CD14-positive monocyte (primary cell): ENCODE measurements around the gene FLT1. TPM values are rescaled to one million over a fixed set of nuclear protein-coding genes. Genes with fewer than 3 reads are reported as not detected.

Experiments
- DNase-seq, 3 donors: peaks; one replicate each; pipeline ENCODE4 v3.0.0-alpha.2; 2011 to 2022
- H2AFZ ChIP-seq: 2 replicates; pipeline ENCODE4 v1.6.0; 2012; ENCODE audit warnings: mild to moderate bottlenecking, low read depth, low read length, inconsistent platforms; ENCODE audit not compliant: insufficient read depth, poor library complexity, severe bottlenecking
- H3K27ac ChIP-seq, 2 donors: 1 replicate in 1 of 2; 2 replicates in 1 of 2; pipeline ENCODE4 v1.5.1; 2012 to 2013; ENCODE audit warnings: low read length in 2 of 2, control low read depth in 1 of 2, inconsistent platforms in 1 of 2, low read depth in 1 of 2, mild to moderate bottlenecking in 1 of 2
- H3K27me3 ChIP-seq, 2 donors: one replicate each; pipeline versions ENCODE4 v1.6.0 to v1.6.1; 2011 to 2013; ENCODE audit warnings: low read length in 2 of 2; ENCODE audit not compliant: control insufficient read depth in 2 of 2, insufficient read depth in 2 of 2
- H3K36me3 ChIP-seq, 2 donors: replicated peaks in 1 of 2; 1 replicate in 1 of 2; 2 replicates in 1 of 2; pipeline versions ENCODE4 v1.5.1 to v1.6.1; 2012 to 2013; ENCODE audit warnings: low read length in 2 of 2, control low read depth in 1 of 2, inconsistent platforms in 1 of 2, mild to moderate bottlenecking in 1 of 2; ENCODE audit not compliant: insufficient read depth in 2 of 2, control insufficient read depth in 1 of 2
- H3K4me1 ChIP-seq, 2 donors: 1 replicate in 1 of 2; 2 replicates in 1 of 2; pipeline versions ENCODE4 v1.5.1 to v1.6.1; 2012 to 2013; ENCODE audit warnings: low read length in 2 of 2, control low read depth in 1 of 2, inconsistent platforms in 1 of 2, mild to moderate bottlenecking in 1 of 2, moderate library complexity in 1 of 2; ENCODE audit not compliant: insufficient read depth in 2 of 2, control insufficient read depth in 1 of 2
- H3K4me2 ChIP-seq: replicated peaks from 2 replicates; pipeline ENCODE3; 2012; ENCODE audit warnings: low read length, moderate library complexity, mild to moderate bottlenecking; ENCODE audit not compliant: poor library complexity, severe bottlenecking; ENCODE audit errors: extremely low read depth
- H3K4me3 ChIP-seq, 3 experiments: fragments of 200-600 bp in 1 of 3; sonication (generic) in 1 of 3; replicated peaks in 1 of 3; 1 replicate in 2 of 3; 2 replicates in 1 of 3; pipeline ENCODE4 v1.5.1; 2011 to 2013; ENCODE audit warnings: low read length in 3 of 3, mild to moderate bottlenecking in 3 of 3, control low read depth in 2 of 3, low read depth in 2 of 3, inconsistent platforms in 1 of 3, moderate library complexity in 1 of 3
- H3K79me2 ChIP-seq: 2 replicates; pipeline ENCODE4 v1.6.0; 2012; ENCODE audit warnings: mild to moderate bottlenecking, control low read depth, inconsistent platforms, low read length, moderate library complexity; ENCODE audit not compliant: insufficient read depth
- H3K9ac ChIP-seq: 2 replicates; pipeline ENCODE4 v1.6.0; 2017; ENCODE audit warnings: low read length, mild to moderate bottlenecking; ENCODE audit not compliant: insufficient read depth, poor library complexity, severe bottlenecking
- H3K9me3 ChIP-seq, 2 donors: replicated peaks in 1 of 2; 1 replicate in 1 of 2; 2 replicates in 1 of 2; pipeline versions ENCODE4 v1.5.1 to v1.6.1; 2012 to 2013; ENCODE audit warnings: low read length in 2 of 2, control low read depth in 1 of 2; ENCODE audit not compliant: control insufficient read depth in 1 of 2, insufficient read depth in 1 of 2
- H4K20me1 ChIP-seq: 2 replicates; pipeline ENCODE4 v1.6.0; 2012; ENCODE audit warnings: mild to moderate bottlenecking, low read length, control low read depth, moderate library complexity; ENCODE audit not compliant: insufficient read depth
- H3K27ac Mint-ChIP-seq, 7 donors: one replicate each; pipeline ENCODE4 v1.8.0; 2020; ENCODE audit warnings: mild to moderate bottlenecking in 7 of 7, mixed read lengths in 7 of 7, moderate library complexity in 6 of 7, inconsistent platforms in 2 of 7
- H3K27me3 Mint-ChIP-seq, 3 donors: one replicate each; pipeline ENCODE4 v1.8.0; 2021 to 2022; ENCODE audit warnings: low read depth in 3 of 3, mild to moderate bottlenecking in 3 of 3, mixed read lengths in 3 of 3, moderate library complexity in 3 of 3, inconsistent platforms in 1 of 3
- H3K36me3 Mint-ChIP-seq, 2 donors: one replicate each; pipeline ENCODE4 v1.8.0; 2020; ENCODE audit warnings: mixed read lengths in 2 of 2, inconsistent platforms in 1 of 2, mild to moderate bottlenecking in 1 of 2
- H3K4me1 Mint-ChIP-seq: one replicate; pipeline ENCODE4 v1.8.0; 2020; ENCODE audit warnings: mild to moderate bottlenecking, mixed read lengths
- H3K4me3 Mint-ChIP-seq, 2 donors: one replicate each; pipeline ENCODE4 v1.8.0; 2020; ENCODE audit warnings: mild to moderate bottlenecking in 2 of 2, mixed read lengths in 2 of 2, moderate library complexity in 1 of 2
- H3K9me3 Mint-ChIP-seq, 7 donors: one replicate each; pipeline ENCODE4 v1.8.0; 2020 to 2022; ENCODE audit warnings: mixed read lengths in 7 of 7, mild to moderate bottlenecking in 6 of 7, moderate library complexity in 6 of 7, inconsistent platforms in 2 of 7
- CTCF ChIP-seq: fragments of 200-600 bp; IDR thresholded peaks from one replicate; pipeline ENCODE4 v1.8.0; 2022; ENCODE audit warnings: antibody characterized with exemption, mild to moderate bottlenecking
- WGBS: methylation state at CpG from one replicate; pipeline ENCODE4 v1.1.5; 2013; ENCODE audit warnings: missing lambda C conversion rate; ENCODE audit not compliant: insufficient coverage; 5-methylcytosine and 5-hydroxymethylcytosine counted together
- intact Hi-C, 2 donors: fragments of 100-400 bp; cut with micrococcal nuclease; formaldehyde crosslinking; loops; one replicate each; pipeline versions ENCODE4 v1.15.0 to v1.15.1; 2023
- polyA plus RNA-seq, 3 donors: library from polyadenylated mRNA; depleted of rRNA in 1 of 3; unstranded in 2 of 3; stranded (reverse) in 1 of 3; fragments of 300-500 nt in 2 of 3; fragments of >200 nt in 1 of 3; fragmentation: Illumina TruSeq in 2 of 3; gene quantifications; 1 replicate in 2 of 3; 2 replicates in 1 of 3; pipeline ENCODE4 v1.2.3, GENCODE V29; 2012 to 2021

FLT1 gene
- polyA plus RNA-seq, 3 donors: 0.28 TPM; not detected in 2

DNA sequence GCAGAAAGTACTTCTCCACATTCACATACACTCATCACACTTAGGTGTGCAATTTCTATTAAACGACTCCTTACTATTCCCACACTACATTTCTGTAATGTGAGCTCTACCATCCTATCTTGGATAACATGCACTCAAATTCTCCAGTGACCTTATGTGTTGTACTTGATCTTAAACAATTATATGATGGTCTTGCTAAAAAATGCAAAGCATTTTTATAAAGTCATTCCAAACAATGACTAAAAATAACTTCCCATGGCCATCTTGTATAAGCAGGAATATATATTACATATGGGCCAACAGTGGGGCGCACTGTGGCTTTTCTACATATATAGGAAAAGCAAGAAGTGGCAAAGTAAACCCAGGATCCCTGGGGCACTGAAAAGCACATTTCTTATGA, 155.5 kb downstream of the FLT1 start:
- DNase-seq: no peak
- H3K4me3 ChIP-seq: no peak overlapping the region
- H3K27ac ChIP-seq: no peak overlapping the region
- Mint-ChIP-seq H3K27ac (no peak overlapping the region), H3K4me1 (no peaks in the 10 kb centered on the region), H3K27me3 (peaks cover 60 to 95% (median 78%) of the 10 kb centered on the region in 3 donors), H3K4me3 (peak overlapping the region in 1 of 2 donors; percentile 19), H3K9me3 (peaks cover 0 to 2% (median 0%) of the 10 kb centered on the region in 7 donors), H3K36me3 (no peaks in the 10 kb centered on the region)
- H3K36me3 ChIP-seq: no peaks in the 10 kb centered on the region
- no peaks in the 10 kb centered on the region for H3K79me2 ChIP-seq
- TF ChIP-seq CTCF: no peak
- no peaks in the 10 kb centered on the region for H3K4me1 ChIP-seq
- H4K20me1 ChIP-seq: no peaks in the 10 kb centered on the region
- WGBS: no CpG with 5 or more reads among the region's 2 CpGs
- no peak overlapping the region for H2AFZ ChIP-seq
- H3K4me2 ChIP-seq: no peak overlapping the region
- H3K27me3 ChIP-seq: peaks cover 74 to 87% of the 10 kb centered on the region in 2 donors
- intact Hi-C loops: no loop called here
- H3K9me3 ChIP-seq: no peaks in the 10 kb centered on the region
- H3K9ac ChIP-seq: no peak overlapping the region

DNA sequence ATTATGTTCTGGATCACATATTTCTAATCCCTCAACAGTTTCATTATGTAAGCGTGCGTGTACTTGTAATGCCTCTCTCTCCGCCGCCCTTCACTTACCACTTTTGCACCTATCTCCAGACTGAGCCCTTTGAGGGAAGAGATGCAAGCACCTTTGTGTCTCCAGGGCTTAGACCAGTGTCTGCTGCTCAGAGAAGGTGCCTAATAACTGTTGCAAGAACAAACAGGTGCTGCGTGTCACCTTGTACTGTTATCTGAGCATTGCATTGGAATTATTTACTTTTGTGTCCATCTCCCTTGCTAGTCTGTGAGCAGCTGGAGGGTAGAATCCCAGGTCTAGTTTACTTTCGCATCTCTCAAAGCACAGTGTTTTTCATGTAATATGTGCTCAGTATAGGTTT, 156.2 kb downstream of the FLT1 start:
- no peaks in the 10 kb centered on the region for H3K4me1 ChIP-seq
- peak overlapping the region in 1 of 2 donors; percentile 70 for H3K4me3 Mint-ChIP-seq
- no peaks in the 10 kb centered on the region for H3K36me3 Mint-ChIP-seq
- peaks cover 0 to 2% (median 0%) of the 10 kb centered on the region in 7 donors for H3K9me3 Mint-ChIP-seq
- peaks cover 62 to 95% (median 75%) of the 10 kb centered on the region in 3 donors for H3K27me3 Mint-ChIP-seq
- DNase-seq: no peak
- no peak overlapping the region for H3K4me3 ChIP-seq
- no peaks in the 10 kb centered on the region for H3K36me3 ChIP-seq
- H3K4me2 ChIP-seq: no peak overlapping the region
- no peak for TF ChIP-seq CTCF
- WGBS: 100% methylated on average over 4 of the region's 6 CpGs
- no peak overlapping the region for H3K9ac ChIP-seq
- no peaks in the 10 kb centered on the region for H4K20me1 ChIP-seq
- H3K27me3 ChIP-seq: peaks cover 75 to 87% of the 10 kb centered on the region in 2 donors
- intact Hi-C loops: no loop called here
- H3K9me3 ChIP-seq: no peaks in the 10 kb centered on the region
- H3K27ac Mint-ChIP-seq: no peak overlapping the region
- H3K79me2 ChIP-seq: no peaks in the 10 kb centered on the region
- H3K27ac ChIP-seq: no peak overlapping the region
- H2AFZ ChIP-seq: no peak overlapping the region
- H3K4me1 Mint-ChIP-seq: no peaks in the 10 kb centered on the region
